GM12874 (cell line): Measurements from ENCODE around the gene PSD2.

Experiments used
- TF ChIP-seq, protein P1 (sequence below): IDR thresholded peaks from 2 replicates; pipeline ENCODE4 v1.5.1; 2011; ENCODE audit warnings: low read depth, mild to moderate bottlenecking, control low read depth, low read length, moderate library complexity; ENCODE audit not compliant: insufficient read depth

Gene PSD2

DNA sequence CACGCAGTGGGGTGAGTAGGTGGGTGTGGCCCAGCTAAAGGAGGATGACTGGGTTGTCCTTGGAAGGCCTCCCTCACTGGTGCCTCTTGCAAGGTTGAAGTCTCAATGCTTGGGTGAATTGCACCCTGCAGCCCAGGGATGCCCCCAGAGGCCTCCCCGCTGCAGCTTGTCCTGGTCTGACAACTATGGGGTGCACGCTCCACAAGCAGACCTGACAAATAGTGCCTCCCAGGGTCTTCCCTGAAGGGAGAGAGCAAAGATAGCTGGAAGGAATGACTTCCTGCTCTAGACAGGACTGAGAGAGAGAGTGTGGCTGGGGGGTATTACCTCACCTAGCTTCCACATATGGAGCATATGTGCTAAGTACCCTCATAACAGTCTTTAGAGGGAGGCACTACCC, 1.7 kb downstream of the PSD2 start:
- TF ChIP-seq, protein P1, sequence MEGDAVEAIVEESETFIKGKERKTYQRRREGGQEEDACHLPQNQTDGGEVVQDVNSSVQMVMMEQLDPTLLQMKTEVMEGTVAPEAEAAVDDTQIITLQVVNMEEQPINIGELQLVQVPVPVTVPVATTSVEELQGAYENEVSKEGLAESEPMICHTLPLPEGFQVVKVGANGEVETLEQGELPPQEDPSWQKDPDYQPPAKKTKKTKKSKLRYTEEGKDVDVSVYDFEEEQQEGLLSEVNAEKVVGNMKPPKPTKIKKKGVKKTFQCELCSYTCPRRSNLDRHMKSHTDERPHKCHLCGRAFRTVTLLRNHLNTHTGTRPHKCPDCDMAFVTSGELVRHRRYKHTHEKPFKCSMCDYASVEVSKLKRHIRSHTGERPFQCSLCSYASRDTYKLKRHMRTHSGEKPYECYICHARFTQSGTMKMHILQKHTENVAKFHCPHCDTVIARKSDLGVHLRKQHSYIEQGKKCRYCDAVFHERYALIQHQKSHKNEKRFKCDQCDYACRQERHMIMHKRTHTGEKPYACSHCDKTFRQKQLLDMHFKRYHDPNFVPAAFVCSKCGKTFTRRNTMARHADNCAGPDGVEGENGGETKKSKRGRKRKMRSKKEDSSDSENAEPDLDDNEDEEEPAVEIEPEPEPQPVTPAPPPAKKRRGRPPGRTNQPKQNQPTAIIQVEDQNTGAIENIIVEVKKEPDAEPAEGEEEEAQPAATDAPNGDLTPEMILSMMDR: no peak

DNA sequence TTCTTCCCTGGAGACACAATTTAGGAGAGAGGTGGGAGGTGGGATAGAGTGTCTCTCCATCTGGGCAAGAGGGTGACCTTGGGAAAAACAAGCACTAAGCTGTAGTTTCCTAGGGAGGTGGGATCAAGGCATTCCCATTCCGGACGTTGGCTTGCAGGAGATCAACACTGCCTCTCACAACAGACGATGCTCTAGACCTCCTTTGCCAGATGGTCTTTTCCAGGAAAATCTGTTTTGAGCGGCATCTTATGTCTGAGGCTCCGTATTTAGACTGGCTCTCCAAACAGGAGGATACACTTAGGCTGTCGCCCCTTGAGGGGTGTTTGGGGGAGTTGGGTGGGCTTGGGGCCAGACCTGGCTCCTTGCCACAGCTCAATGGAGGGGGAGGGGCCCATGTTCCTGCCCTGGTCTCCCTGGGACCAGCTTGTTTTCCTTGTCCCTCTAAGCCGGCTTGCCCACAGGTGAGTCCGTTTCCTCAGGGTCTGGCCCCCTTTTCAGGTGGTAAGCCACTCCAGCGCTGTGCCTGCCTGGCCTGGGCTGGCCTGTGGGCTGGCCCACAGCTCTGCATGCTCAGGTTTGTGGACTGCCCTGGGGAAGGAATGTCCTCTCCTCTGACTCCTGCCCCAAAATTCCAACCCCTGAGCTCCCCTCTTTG, 2.4 kb downstream of the PSD2 start:
- TF ChIP-seq, protein P1: no peak

DNA sequence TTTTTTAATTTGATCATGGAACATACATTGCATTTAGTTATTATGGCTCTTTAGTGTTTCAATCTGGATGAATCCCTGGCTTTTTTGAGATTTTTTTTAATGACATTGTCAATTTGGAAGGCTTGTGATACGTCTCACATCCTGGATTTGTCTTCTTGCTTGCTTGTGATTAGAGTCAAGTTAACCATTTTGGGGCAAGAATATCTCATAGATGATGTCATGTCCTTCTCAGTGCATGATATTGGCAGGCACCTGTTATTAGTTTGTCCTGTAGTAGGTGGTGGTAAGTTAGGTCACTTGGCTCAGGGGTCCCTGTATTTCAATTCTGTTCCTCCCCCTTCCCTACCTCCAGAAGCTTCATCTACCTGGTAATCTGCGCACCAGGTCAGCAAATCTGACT, 3.3 kb downstream of the PSD2 start:
- TF ChIP-seq, protein P1: no peak

DNA sequence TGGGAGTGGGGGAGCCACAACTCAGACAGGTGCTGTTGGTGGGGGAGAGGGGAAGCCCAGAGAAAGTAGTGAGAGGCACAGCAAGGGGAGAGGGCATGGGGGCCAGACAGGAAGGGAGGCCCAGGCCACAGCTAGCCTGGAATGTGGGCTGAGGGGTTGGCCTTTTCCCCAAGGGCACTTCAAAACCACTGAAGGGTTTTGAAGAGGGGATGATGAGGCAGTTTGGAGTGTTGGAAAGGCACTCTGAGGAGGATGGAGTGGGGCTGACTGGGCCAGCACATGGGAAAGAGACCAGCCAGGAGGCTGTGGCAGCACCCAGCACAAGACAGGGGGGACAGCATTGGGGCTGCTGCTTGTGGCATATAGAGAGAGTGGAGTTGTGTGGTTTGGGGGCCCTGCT, 3.8 kb downstream of the PSD2 start:
- TF ChIP-seq, protein P1: no peak

DNA sequence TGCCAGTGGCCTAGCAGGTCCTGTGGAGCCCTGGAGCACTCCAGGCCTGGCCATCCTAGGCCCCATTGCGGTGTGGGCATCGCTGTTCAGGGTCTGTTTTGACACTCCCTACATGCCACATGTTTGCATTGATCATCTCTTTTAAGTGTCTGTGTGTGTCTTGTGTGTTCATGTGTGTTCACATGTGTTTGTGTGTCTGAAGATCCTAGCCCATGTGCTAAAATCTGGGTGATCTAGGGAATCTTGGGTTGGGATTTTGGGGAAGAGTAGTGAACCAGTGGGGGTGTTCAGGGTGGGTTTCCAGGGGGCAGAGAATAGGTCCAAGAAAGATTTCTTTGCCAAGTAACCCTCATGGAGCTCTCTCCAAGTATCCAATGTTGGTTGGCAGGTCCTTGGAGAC, 8.4 kb downstream of the PSD2 start:
- TF ChIP-seq, protein P1: no peak

DNA sequence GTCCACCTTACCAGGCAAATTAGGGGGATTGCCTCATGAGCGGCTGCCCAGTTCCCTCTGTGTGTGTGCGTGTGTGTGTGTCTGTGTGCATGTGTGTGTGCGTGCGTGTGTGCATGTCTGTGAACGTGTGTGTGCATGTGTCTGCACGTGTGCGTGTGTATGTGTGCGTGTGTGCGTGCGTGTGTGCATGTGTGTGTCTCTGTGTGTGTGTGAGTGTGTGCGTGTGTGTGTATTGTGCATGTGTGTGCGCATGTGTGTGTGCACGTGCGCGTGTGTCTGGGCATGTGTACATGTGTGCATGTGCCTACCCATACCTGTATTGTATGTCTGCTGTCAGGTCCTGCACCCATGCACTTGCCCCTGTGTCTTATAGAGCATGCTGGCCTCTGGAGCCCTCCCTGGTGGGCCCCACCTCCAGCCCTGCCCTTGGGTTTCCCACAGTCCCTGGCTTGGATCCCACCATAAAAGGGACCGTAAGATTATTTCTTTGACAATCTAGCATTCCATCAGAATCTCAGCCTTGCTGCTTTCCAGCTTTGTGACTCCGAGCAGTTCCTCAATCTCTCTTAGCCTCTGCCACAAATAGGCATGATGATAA, 9.3 kb downstream of the PSD2 start:
- TF ChIP-seq, protein P1: no peak

DNA sequence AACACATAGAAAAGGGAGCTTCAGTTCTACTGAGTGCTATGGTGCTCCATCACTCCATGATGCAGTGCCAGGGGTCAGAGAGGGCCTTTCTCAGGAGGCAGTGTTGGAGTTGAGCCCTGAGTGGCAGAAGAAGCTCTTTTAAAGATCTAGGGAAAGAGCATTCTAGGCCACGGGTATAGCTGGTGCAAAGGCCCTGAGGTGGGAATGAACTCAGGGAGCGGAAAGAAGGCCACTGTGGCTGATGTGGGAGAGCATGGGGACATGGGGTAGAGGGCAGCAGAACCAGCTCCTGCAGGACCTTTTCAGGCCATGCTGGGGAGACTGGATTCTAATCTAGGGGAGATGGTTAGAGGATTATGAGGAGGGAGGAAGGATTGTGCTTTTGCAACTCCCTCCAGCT, 9.9 kb downstream of the PSD2 start:
- TF ChIP-seq, protein P1: no peak
